GM21723 (cell line): ENCODE data around the gene HES5.

Experiments
- ATAC-seq: cut with Tn5 transposase; IDR thresholded peaks from one replicate; pipeline ENCODE4 v1.9.1; 2021; ENCODE audit warnings: mild to moderate bottlenecking, moderate library complexity; ENCODE audit not compliant: unreplicated experiment

The HES5 gene

GRCh38 chr1:2532485-2533160 is 2.6 kb upstream of the HES5 start:
- no peak for ATAC-seq

DNA sequence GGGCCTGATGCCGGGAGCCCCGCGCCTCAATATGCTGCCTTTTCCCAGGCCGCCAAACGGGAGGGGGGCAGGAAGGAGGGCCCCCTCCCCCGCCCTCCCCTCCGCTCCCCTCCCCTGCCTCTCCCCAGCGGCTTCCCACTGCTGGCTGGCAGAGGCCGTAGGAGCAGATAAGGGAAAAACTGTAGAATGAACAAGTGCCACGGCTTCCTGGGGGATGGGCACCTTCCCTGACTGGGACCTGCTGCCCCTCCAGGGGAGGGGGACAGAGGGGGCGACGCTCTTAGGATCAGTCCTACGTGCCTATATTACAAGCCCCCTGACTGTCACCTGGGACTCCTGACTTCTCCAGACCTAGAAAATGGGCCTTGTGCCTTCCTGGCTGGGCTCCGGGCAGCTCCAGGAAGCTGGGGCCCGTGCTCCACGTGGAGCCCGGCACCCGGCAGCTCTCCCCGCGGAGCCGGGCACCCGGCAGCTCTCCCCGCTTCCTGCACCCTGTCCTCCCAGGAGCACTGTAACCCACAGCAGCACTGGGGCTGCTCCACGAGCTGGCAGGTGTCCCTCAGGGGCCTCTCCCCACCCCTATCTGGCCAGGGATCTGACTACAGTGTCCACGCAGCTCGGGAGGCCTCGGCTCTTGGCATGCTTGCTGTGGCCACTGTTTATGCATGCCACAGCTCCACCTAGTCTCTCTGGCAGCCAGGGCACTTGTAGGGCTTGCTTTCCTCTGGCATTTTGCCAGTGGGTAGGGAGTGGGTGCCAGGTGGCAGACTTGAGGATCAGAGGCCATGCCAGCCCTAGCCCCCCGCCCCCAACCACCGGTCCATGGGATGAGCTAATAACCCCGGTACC is 674 bp upstream of the HES5 start:
- no peak for ATAC-seq

GRCh38 chr1:2528966-2529783 is 888 bp downstream of the HES5 start:
- no peak for ATAC-seq

DNA sequence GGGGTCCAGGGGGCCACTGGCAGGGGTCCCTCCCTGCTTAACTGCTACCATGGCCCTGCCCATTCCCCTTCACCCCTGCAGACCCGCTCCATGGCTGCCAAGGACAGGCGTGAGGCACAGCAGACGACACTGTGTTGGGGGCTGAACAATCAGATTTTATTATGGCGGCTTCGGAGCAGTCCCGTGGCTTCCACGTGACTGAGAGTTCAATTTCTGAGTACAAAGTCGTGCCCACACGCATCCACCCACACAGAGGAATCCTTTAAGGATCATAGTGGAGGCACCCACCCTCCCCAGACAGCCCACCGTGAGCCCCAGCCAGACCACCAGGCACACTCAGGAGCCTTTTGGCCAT is 1.5 kb downstream of the HES5 start:
- no peak for ATAC-seq

DNA sequence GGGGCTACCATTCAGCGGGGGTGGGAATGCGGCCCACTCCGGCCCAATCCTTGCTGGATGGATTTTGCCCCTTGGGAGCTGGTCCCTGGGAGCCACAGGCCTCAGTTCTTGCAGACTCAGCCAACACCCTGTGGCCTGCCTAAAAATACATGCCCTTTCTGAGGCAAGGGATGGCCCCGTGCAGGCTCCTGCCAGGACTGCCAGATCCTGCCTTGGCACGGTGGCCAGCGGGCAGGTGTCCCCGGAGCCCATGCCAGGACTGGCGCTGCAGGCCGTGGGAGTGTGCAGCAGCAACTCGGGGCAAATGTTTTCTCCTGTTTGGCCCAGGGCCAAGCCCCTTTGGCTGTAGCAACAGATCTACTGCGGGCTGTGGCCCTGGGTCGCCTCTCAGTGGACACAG is 2.0 kb downstream of the HES5 start:
- no peak for ATAC-seq

DNA sequence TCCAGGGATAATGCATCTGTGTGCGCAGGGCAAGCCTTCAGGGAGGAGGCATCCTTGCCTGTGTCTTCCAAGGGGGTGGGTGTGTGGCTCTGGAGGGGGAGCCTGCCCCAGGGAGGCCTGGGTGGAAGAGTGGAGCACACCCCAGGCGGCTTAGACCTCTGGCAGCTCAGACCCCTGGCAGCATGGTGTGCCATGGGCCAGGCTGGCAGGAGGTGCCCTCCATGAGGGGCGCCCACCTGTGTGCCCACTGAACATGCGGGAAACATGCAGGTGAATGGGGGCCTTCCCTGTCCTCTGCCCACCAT is 2.6 kb downstream of the HES5 start:
- ATAC-seq: no peak

DNA sequence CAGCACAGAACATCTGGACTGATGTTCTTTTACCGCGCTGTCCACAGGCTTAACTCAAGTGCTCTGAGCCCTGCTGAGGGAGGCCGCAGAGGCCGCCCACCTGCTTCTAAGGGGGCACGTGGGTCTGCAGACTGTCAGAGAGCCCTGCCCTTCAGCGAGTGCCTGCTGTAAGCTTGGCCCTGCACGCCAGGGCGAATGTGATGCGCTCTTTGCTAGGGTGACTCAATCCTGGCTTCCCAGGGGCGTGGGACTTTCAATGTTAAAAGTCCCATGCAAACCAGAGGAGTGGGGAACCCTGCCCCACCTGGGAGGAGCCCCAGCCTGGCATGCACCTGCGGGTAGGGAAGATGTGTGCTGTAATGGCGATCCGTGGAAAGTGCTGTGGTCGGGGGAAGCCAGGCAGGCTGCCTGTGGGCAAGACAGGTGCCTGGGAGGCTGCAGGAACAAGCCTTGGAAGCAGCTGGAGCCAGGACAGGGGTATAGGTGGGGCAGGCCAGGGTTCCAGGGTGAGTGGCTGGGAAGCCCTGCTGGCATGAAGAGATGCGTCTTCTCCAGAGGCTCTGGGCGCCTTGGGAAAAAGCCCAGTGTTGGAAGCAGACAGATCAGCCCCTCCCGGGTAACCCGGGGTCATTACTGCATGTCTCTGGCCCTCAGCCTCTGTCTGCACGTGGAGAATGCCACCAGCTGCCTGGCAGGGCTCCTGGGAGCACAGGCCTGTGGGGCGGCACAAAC is 3.1 kb downstream of the HES5 start:
- ATAC-seq: peak; percentile 29

DNA sequence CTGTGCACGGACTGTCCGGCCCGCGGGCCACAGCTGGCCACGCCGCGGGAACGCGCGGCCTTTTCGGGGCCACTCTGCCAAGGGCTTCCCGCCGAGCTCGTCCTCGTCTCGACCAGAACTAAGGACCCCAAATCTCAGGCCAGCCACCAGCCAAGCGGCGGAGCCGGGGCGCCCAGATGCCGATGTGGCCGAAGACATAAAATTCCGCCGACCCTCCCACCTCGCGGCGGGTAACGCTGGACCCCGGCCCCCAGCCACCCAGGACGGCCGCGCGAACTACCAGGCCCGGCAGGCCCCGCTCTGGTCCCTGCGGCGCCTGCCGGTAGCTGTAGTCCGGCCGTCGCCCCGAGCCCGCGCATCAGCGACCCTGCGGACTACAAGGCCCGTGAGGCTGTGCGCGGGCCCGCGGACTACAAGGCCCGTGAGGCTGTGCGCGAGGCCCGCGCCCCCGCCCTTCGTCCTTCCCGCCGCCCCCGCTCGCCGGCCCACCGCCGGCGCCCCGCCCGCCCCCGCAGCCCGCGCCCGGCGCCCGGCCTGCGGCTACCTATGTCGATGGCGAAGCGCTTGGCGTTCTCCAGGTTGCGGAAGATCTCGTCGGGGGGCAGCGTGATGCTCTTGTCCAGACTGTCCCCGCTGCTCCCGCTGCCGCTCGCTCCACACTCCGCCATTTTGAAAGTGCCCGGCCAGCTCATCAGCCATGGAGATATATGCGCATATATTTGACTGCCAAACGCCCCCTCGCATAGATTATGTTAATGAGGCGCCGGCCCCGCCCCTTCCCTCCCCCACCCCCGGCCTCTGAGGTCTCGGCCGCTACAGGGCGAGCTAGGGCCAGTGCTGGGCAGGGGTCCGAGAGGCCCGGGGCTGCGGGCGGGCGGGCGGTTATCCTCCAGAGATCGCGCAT is 3.9 kb downstream of the HES5 start, which contains the start of gene PANK4:
PANK4 (minus strand) TSS at position 677 of the 904 bp plus-strand sequence; CDS start at position 668, 9 bp downstream.
- peak; percentile 79 for ATAC-seq

GRCh38 chr1:2525572-2525919 is 4.5 kb downstream of the HES5 start:
- ATAC-seq: no peak

- ATAC-seq: no peak
These were observed 6.0 kb downstream of the HES5 start for GRCh38 chr1:2523891-2524609.

GRCh38 chr1:2523191-2523890 is 6.7 kb downstream of the HES5 start:
- ATAC-seq: no peak

DNA sequence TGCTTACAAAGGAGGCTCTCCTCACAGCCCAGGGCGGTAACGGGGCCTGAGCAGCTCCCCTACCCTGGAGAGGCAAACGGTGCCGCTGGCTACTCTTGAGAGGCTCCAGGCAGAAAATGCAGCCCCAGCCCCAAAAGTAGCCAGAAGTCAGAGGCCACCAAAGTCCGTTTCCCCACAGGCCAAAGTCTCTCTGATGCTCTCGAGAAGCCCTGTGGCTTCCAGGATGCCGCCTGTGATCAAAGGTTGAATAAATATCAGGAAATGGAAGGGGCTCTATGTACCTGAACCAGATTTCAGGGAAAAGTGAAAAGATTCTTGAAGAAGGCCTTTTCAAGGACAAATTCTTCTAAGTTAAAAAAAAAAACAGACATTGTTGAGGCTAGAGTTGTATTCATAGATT is 7.8 kb downstream of the HES5 start:
- no peak for ATAC-seq

- ATAC-seq: no peak
These were observed 9.3 kb downstream of the HES5 start for GRCh38 chr1:2520806-2521205.

- no peak for ATAC-seq
These were observed 9.9 kb downstream of the HES5 start for GRCh38 chr1:2520206-2520605.

DNA sequence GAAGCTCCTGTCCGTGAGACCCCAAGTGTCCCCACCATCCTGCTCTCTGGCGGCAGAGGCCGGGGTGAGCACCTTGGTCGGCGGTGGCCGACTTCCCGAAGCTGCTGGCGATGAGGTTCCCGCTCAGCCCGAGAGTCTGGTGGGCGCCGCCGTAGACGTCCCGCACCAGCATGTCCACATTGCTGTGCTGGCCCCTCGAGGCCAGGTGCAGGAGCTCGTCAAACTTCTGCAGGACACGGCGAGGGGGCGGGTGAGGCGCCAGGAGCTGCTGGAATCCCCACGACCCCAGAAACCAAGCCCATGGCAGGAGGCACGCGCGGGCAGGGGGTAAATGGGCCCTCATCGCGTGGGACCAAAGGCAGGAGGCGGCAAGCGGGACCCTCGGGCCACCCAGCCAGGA is 10.3 kb downstream of the HES5 start:
- no peak for ATAC-seq

- ATAC-seq: no peak
These were observed 10.9 kb downstream of the HES5 start for GRCh38 chr1:2519029-2519685.

DNA sequence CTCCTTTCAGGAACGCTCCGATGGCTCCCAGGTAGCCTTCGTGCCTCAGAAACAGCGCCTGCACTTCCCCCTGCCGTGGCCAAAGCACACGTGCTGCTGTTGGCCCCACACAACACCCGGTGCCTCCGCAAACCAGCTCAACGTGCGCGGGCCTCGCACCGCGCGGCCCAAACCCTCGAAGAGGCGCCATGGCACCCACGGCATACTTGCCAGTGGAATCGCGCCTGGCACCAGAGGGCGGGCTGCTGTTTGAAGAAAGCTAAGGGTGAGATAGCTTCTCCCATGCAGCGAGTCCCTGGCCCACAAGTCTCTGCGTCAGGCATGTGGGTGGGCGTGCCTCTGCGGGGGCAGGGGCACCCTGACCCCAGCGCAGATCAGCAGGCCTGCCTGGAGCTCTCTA is 11.5 kb downstream of the HES5 start:
- no peak for ATAC-seq

DNA sequence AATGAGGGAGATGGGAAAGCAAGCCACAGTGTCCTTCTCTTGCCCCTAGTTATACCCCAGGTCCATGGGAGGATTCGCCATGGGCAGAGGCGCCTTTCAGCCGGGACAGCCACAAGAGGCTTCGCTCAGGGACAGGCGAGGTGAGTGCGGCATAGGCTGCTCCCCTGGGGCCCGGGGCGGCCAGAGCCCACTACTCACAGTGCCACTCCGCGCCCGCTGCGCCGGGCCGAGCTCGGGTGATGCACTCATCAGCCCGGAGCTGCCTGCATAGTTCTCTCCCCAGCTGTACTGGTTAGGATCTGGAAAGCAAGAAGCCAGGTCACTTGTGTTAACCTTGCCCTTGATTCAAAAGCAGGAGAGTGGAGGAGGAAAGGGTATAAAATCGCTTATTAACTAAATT is 12.1 kb downstream of the HES5 start:
- ATAC-seq: no peak
